ENCODE data around the gene IL17REL. TPM values are rescaled to one million over a fixed set of nuclear protein-coding genes. Genes with fewer than 3 reads are reported as not detected.

IL17REL gene
- total and polyA plus RNA-seq, 2 of the 13 experiments (the other 11 are each of a cell fraction or from before 2014, with no cell fraction given) = not detected

GRCh38 chr22:49951986-49952896 is 60.3 kb downstream of the IL17REL start:
- Histone ChIP-seq H4K20me1 (ENCODE audit: insufficient read depth, low read length) (no peaks in the 10 kb centered on the region), H3K27ac (ENCODE audit: extremely low read length, insufficient read depth, low read length) (peak overlapping the region; percentile 68), H3K4me3 (replicated peaks in 1 of 3; ENCODE audit: insufficient read depth in 1 of 3, low read depth in 2 of 3, low read length in 3 of 3) (peak overlapping the region; percentile 37 to 77 (median 56)), H3K9me3 (ENCODE audit: low read length) (no peaks in the 10 kb centered on the region), H3K4me1 (ENCODE audit: insufficient read depth, low read length) (peaks cover 95% of the 10 kb centered on the region), H3K36me3 (replicated peaks in 1 of 2; ENCODE audit: control insufficient read depth in 1 of 2, insufficient read depth in 2 of 2, low read length in 2 of 2) (no peaks in the 10 kb centered on the region), H3K27me3 (ENCODE audit: control insufficient read depth in 1 of 2, insufficient read depth in 2 of 2, low read length in 2 of 2) (no peaks in the 10 kb centered on the region), H3K79me2 (ENCODE audit: insufficient read depth, low read length) (no peaks in the 10 kb centered on the region), H2AFZ (ENCODE audit: low read length) (no peak overlapping the region), H3K4me2 (ENCODE audit: low read depth, low read length) (peak overlapping the region; percentile 81), H3K9ac (ENCODE audit: insufficient read depth, low read depth, low read length) (peak overlapping the region; percentile 78)
- peak; percentile 81 for DNase-seq (ENCODE audit: low spot score)
- intact Hi-C loops (cut with micrococcal nuclease; ENCODE audit: unreplicated experiment) (no loop called here), in situ Hi-C loops (cut with HindIII; ENCODE audit: extremely low pct_ligation_motif_present, low pct_unique_long_range_greater_than_20kb) (no loop called here)
- ATAC-seq = peak; percentile 18
- BruUV-seq (replicated peaks) = TSS peak; percentile 56
- 0% methylated on average over 5 of the region's 24 CpGs for WGBS (ENCODE audit: low lambda C conversion rate)
- ChIA-PET CTCF (ENCODE audit: low intra/inter-chr PET ratio, low total read pairs) (no interaction called here), POLR2A (interaction anchor here (1.1 to 18.6 kb wide), 5 partner anchors 9 to 34 kb away, joined by 3 to 722 read pairs (median 22); partner anchors contain the start of genes ALG12, CRELD2 and PIM3)
- FAIRE-seq = peak; percentile 79
- peak; percentile 19; the same call in 1 of the 2 replicates for TF ChIP-seq GMEB1 (CRISPR knock-in tag; IDR thresholded peaks at IDR 0.05; ENCODE audit: borderline replicate concordance)
- TF ChIP-seq DMTF1 (CRISPR knock-in tag; IDR thresholded peaks at IDR 0.05) = no peak
- no peak for TF ChIP-seq GTF3A (CRISPR knock-in tag; conservative IDR thresholded peaks at IDR 0.05)
- no peak for TF ChIP-seq ZNF274 (CRISPR knock-in tag; IDR thresholded peaks at IDR 0.05)
- TF ChIP-seq MYC (CRISPR knock-in tag; IDR thresholded peaks at IDR 0.05; ENCODE audit: borderline replicate concordance) = peak; percentile 61; the same call in 1 of the 2 replicates
- peak; percentile 100 for TF ChIP-seq TEAD3 (CRISPR knock-in tag; optimal IDR thresholded peaks at IDR 0.05; ENCODE audit: borderline replicate concordance)
- peak; percentile 16; the same call in 1 of the 2 replicates for TF ChIP-seq DZIP1 (CRISPR knock-in tag; IDR thresholded peaks at IDR 0.05)
- no peak for TF ChIP-seq ZNF451 (CRISPR knock-in tag; IDR thresholded peaks at IDR 0.05)
- no peak for TF ChIP-seq BCL3 (CRISPR knock-in tag; IDR thresholded peaks at IDR 0.05)
- no peak for TF ChIP-seq HNRNPUL1 (IDR thresholded peaks at IDR 0.05; ENCODE audit: low read depth, low read length)
- peak; percentile 48; the same call in 1 of the 2 replicates for TF ChIP-seq ZSCAN25 (CRISPR knock-in tag; IDR thresholded peaks at IDR 0.05)
- 0 out of 2 replicates have a peak, but pooled peaks have one; percentile 76 for TF ChIP-seq ZNF431 (CRISPR knock-in tag; IDR thresholded peaks at IDR 0.05; ENCODE audit: borderline replicate concordance, low read depth)
- 0 out of 2 replicates have a peak, but pooled peaks have one; percentile 26 for TF ChIP-seq ZNF264 (CRISPR knock-in tag; IDR thresholded peaks at IDR 0.05)
- TF ChIP-seq FOXA3 (CRISPR knock-in tag; IDR thresholded peaks at IDR 0.05) = peak; percentile 44

All from HepG2 (cell line).